Measurements from ENCODE around the gene MLEC. TPM values are rescaled to one million over a fixed set of nuclear protein-coding genes. Genes with fewer than 3 reads are reported as not detected.

The MLEC gene
- total RNA-seq, 2 experiments from 2014 or later: 69.7 to 101 TPM

DNA sequence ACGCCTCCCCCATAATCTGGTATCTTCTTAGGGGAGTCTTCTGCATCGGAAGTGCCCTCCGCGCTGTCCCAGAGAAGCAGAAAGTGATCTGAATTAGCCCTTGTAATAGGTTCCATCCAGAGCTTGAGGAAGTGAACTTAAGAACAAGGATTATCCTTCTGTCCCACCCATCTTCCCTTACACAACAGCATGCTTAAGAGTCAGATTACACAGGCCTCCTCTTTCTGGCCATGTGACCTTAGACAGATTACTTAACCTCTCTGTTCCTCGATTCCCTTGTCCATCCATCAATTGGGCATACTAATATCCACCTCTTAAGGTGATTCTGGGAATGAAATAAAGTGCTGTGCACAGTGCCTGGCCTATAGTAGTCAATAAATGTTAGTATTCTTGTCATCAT is 35.1 kb upstream of the MLEC start:
- POLR2A ChIA-PET: interaction anchor here (1.5 kb wide), 1 partner anchor 14 kb away, joined by 12 read pairs; no protein-coding TSS in a partner anchor

GRCh38 chr12:120652656-120653435 is 34.1 kb upstream of the MLEC start:
- H4K20me1 ChIP-seq (ENCODE audit: insufficient read depth, low read length): no peaks in the 10 kb centered on the region
- intact Hi-C loops (cut with micrococcal nuclease; ENCODE audit: unreplicated experiment): no loop called here
- TF ChIP-seq EZH2phosphoT487 (IDR thresholded peaks at IDR 0.05; ENCODE audit: borderline replicate concordance, low read depth, low read length) (no peak), CTCF (conservative IDR thresholded peaks at IDR 0.05; ENCODE audit: low read length) (no peak)
- H3K27ac ChIP-seq (ENCODE audit: low read depth, low read length, poor library complexity, severe bottlenecking): no peak overlapping the region
- H3K9me2 ChIP-seq (ENCODE audit: insufficient read depth, low read length): no peaks in the 10 kb centered on the region
- no peaks in the 10 kb centered on the region for H3K36me3 ChIP-seq (ENCODE audit: insufficient read depth, low read length)
- peaks cover 35% of the 10 kb centered on the region for H3K4me1 ChIP-seq (ENCODE audit: insufficient read depth, low read length, poor library complexity, severe bottlenecking)
- ChIA-PET POLR2A (interaction anchor here (0.7 to 1.5 kb wide), 2 partner anchors 13 to 193 kb away, joined by 3 to 12 read pairs; no protein-coding TSS in a partner anchor), CTCF (ENCODE audit: unreplicated experiment) (no interaction called here)
- H3K79me2 ChIP-seq (ENCODE audit: insufficient read depth, low read depth, low read length): no peaks in the 10 kb centered on the region
- no peak overlapping the region for H2AFZ ChIP-seq (ENCODE audit: low read length)
- no peak overlapping the region for H3K4me3 ChIP-seq (ENCODE audit: low read depth, low read length, poor library complexity, severe bottlenecking)
- no TSS peak for BruUV-seq (replicated peaks)
- H3K4me2 ChIP-seq (ENCODE audit: low read length): no peak overlapping the region; the same call in 1 of the 2 replicates
- no peaks in the 10 kb centered on the region for H3K9me3 ChIP-seq (ENCODE audit: low read length)
- no peak for DNase-seq (ENCODE audit: low spot score)

More for the DNA sequence above, 35.1 kb upstream of the MLEC start:
- H3K9me3 ChIP-seq (ENCODE audit: low read length): no peaks in the 10 kb centered on the region
- H3K27ac ChIP-seq (ENCODE audit: low read depth, low read length, poor library complexity, severe bottlenecking): no peak overlapping the region
- no peak for TF ChIP-seq EZH2phosphoT487 (IDR thresholded peaks at IDR 0.05; ENCODE audit: borderline replicate concordance, low read depth, low read length)
- TF ChIP-seq CTCF (conservative IDR thresholded peaks at IDR 0.05; ENCODE audit: low read length): no peak
- BruUV-seq (replicated peaks): no TSS peak
- H3K79me2 ChIP-seq (ENCODE audit: insufficient read depth, low read depth, low read length): no peaks in the 10 kb centered on the region
- H3K4me2 ChIP-seq (ENCODE audit: low read length): no peak overlapping the region
- H2AFZ ChIP-seq (ENCODE audit: low read length): no peak overlapping the region
- intact Hi-C loops (cut with micrococcal nuclease; ENCODE audit: unreplicated experiment): no loop called here
- H3K4me1 ChIP-seq (ENCODE audit: insufficient read depth, low read length, poor library complexity, severe bottlenecking): peaks cover 41% of the 10 kb centered on the region
- no peaks in the 10 kb centered on the region for H3K9me2 ChIP-seq (ENCODE audit: insufficient read depth, low read length)
- H3K4me3 ChIP-seq (ENCODE audit: low read depth, low read length, poor library complexity, severe bottlenecking): no peak overlapping the region
- CTCF ChIA-PET (ENCODE audit: unreplicated experiment): no interaction called here
- no peaks in the 10 kb centered on the region for H4K20me1 ChIP-seq (ENCODE audit: insufficient read depth, low read length)
- DNase-seq (ENCODE audit: low spot score): no peak
- no peaks in the 10 kb centered on the region for H3K36me3 ChIP-seq (ENCODE audit: insufficient read depth, low read length)

DNA sequence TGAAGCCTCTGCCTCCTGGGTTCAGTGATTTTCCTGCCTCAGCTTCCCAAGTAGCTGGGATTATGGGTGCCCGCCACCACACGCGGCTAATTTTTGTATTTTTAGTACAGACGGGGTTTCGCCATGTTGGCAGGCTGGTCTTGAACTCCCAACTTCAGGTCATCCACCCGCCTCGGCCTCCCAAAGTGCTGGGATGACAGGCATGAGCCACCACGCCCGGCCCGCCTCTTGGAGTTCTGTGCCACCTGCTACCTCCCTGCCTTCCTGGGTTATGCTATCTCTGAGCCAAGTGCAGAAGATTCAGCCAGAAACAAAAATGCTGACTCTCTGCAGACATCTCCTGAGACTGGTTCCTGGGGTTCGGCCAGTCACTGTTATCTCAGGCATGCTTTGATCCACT is 33.3 kb upstream of the MLEC start:
- Histone ChIP-seq H3K9me2 (ENCODE audit: insufficient read depth, low read length) (no peaks in the 10 kb centered on the region), H3K4me2 (ENCODE audit: low read length) (no peak overlapping the region; the same call in 1 of the 2 replicates), H3K79me2 (ENCODE audit: insufficient read depth, low read depth, low read length) (no peaks in the 10 kb centered on the region), H3K9me3 (ENCODE audit: low read length) (no peaks in the 10 kb centered on the region), H3K27ac (ENCODE audit: low read depth, low read length, poor library complexity, severe bottlenecking) (no peak overlapping the region), H4K20me1 (ENCODE audit: insufficient read depth, low read length) (no peaks in the 10 kb centered on the region), H3K36me3 (ENCODE audit: insufficient read depth, low read length) (no peaks in the 10 kb centered on the region), H3K4me1 (ENCODE audit: insufficient read depth, low read length, poor library complexity, severe bottlenecking) (peaks cover 30% of the 10 kb centered on the region), H2AFZ (ENCODE audit: low read length) (no peak overlapping the region), H3K4me3 (ENCODE audit: low read depth, low read length, poor library complexity, severe bottlenecking) (no peak overlapping the region)
- DNase-seq (ENCODE audit: low spot score): no peak
- BruUV-seq (replicated peaks): no TSS peak
- CTCF ChIA-PET (ENCODE audit: unreplicated experiment): no interaction called here
- no peak for TF ChIP-seq EZH2phosphoT487 (IDR thresholded peaks at IDR 0.05; ENCODE audit: borderline replicate concordance, low read depth, low read length)
- no peak for TF ChIP-seq CTCF (conservative IDR thresholded peaks at IDR 0.05; ENCODE audit: low read length)
- intact Hi-C loops (cut with micrococcal nuclease; ENCODE audit: unreplicated experiment): no loop called here
- POLR2A ChIA-PET: no interaction called here
